SKM-1 (cell line): ENCODE measurements around the gene KHK.
"Not testable (repeated sequence)": the region's sequence is repeated elsewhere in the genome, so short reads cannot be mapped to it uniquely, and the experiment has no call there.

ENCODE experiments used
- DNase-seq: peaks from one replicate; lab custom pipeline; 2025; ENCODE audit not compliant: unreplicated experiment; lab: John Stamatoyannopoulos, UW

Gene KHK

DNA sequence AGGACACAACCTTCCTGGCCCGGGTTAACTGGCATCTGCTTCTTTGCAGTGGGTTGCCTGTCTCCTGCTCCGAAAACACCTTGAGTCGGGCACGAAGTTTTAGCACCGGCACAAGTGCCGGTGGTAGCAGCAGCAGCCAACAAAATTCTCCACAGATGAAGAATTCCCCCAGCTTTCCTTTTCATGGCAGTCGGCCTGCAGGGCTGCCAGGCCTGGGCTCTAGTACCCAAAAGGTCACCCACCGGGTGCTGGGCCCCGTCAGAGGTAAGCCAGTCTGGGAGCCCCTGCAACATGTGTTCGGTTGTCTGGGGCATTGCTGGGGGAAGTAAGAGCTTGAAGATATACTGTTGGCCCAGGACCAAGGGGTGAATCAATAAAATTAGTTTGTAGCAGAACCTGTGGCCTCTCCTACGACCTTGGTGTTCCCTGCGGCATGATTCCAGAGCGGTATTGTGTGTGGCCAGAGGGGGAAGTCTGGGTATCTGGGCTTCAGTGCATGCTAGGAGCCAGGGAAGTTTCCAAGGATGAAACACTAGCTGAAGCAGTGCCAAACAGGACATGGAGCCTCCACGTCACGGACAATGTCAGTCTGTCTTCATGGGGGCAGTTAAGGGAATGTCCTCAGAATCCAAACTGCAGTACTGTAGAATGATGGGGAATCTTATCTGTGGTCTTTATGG, 27.3 kb upstream of the KHK start:
- no peak for DNase-seq

DNA sequence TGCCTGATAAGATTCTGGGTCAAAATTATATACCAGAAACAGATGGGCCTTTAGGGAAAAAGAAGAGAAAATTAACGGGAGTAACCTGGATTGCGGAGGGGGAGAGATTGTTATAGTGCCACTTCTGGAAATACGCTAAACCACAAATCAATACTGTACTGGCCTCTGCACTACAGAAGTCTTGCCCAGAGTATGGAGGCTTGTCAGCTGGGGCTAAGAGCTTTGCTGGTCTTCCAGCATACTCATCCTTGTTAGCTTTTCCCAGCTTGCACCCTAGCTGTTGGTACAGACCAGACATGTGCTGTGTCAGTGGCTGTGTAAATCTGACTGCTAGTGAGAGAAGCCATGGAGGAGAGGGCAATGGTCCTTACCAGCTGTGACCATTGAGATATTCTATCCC, 26.2 kb upstream of the KHK start:
- DNase-seq, result no peak

DNA sequence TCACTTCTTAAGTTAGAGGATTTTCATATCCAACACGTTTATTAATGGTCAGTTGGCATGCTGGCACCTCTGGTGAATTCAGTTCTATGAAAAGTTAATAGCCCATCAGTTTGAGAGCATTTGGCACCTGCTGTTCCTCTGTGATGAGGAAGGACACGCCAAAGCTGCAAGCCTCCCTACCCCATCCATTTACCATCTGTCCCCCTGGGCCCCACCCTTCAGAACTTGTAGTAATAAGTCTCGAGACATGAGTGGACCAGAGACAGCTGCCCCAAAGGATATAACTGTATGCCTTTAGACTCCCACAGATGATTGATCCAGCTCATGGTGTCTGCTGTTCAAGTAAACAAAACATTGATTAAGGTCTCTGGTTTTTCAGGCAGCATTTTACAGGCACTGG, 21.4 kb upstream of the KHK start:
- DNase-seq, result no peak

DNA sequence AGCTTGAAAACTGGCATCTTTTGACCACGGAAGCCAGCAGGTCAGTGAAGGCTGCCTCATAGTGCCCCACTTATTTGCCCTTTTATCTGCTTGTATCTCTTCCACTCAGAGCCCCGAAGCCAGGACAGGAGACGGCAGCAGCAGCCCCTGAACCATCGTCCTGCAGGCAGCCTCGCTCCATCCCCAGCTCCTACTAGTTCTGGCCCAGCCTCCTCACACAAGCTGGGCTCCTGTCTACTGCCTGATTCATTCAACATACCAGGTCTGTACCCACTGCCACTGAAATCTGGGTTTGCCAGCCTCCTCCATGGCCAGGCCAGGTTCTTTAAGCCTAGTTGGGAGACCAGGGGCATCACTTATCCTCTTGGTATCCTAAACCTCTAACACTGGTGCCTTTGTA, 19.2 kb upstream of the KHK start:
- no peak for DNase-seq

DNA sequence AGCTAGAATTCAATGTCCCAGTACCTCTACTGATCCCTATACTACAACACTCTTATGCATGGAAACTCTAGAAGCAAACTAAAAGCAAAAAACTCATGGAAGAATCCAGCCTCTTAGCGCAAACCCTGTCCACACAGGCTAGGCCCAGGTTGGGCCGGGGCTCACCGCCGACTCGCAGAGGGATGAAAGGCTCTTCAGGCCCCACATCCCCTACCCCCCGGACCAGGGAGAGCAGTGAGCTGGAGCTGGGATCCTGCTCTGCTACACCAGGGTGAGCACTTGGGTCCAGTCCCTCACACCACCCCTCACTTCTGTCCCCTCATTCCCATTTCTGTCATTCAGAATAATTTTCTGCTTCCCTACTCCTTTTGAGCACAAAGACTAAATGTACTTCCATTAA, 17.1 kb upstream of the KHK start:
- no peak for DNase-seq

DNA sequence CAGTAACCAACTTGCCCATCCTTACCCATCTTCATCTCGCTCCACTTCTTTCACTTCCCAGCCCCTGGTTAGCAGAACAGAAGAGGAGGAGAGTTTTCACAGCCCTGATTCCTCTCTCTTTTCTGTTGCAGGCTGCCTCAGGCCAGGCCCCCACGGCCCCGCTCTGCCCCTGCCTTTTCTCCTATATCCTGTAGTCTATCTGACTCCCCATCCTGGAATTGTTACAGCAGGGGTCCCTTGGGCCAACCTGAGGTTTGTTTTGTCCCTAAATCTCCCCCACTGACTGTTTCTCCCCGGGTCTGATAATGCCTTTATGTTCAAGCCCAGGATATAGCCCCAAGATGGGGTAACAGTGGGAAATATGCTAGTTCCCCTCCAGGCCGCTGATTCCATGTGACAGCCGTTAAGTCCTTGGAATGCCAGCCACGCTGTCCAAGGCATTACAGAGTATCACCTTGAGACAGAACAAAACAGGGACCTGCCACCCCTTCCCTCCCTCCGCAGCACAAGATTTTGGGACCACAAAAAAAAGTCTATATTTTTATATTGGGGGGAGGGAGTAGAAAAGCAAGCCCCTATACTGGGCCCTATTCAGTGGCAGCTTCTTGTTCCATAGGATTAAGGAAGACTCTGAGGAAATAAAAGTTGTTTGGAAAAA, 16.5 kb upstream of the KHK start:
- no peak for DNase-seq

DNA sequence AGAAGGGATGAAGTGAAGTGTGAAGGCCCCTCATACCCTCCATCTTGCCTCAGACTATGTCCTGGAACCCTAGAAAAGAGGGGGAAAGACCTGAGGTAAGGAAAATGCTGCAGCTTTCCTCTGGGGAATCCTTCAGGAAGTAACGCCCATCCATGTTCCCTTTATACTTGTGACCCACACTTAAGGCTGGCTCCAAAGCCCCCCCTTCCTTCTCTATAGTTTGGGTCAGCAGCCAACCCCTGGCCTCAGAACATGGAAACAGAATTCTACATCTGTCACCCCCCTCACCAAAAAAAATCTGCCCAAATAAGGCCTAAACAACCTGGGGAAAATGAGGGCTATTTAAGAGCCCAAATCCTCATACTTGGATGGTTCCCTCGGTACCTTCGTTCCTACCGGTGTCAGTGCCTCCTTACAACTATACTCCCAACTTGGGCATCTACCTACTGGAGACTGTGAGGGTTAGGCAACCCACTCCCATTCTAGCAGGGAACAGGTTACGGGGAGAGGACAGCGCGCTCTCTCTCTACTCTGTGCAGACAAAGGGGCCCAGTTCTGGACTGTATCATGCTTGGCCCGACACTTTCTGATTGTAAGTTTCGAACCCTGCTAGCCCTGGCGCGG, 15.8 kb upstream of the KHK start:
- no peak for DNase-seq

DNA sequence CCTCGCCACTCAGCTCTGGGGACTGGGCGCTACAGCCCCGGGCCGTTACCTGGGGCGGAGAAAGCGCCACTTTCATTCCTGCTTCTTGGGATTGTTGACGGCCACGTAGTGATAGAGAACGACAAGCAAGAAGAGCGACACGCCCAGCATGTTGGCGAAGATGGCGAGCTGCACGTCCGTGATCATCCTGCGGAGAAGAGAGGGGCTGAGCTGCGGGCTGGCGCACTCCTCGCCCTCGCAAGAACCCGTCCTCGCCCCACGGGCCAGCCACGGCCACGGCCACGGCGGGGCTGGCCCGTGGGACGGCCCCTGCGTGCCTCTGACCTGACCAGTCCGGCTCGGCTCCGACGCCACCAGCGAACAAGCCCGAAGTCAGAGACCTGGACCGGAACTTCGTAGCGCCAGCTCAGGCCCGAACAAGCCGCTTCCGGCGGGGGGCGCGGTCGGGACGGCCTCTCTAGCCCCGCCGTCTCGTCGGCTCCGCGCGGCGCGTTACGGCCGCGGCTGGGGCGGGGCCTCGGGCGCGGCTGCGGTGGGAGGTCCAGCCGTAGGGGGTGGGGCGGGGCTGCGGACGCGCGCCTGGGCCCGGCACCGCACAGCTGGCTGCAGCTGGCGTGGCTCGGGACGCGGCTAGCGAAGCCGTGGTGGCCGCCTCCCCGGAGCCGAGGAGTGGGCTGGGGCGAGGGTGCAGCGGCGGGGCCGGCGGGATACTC, 15.1 kb upstream of the KHK start, which contains the start of gene OST4:
Gene OST4 (minus strand): TSS at position 378 of the 713 bp plus-strand sequence.
- DNase-seq, result peak; percentile 80

DNA sequence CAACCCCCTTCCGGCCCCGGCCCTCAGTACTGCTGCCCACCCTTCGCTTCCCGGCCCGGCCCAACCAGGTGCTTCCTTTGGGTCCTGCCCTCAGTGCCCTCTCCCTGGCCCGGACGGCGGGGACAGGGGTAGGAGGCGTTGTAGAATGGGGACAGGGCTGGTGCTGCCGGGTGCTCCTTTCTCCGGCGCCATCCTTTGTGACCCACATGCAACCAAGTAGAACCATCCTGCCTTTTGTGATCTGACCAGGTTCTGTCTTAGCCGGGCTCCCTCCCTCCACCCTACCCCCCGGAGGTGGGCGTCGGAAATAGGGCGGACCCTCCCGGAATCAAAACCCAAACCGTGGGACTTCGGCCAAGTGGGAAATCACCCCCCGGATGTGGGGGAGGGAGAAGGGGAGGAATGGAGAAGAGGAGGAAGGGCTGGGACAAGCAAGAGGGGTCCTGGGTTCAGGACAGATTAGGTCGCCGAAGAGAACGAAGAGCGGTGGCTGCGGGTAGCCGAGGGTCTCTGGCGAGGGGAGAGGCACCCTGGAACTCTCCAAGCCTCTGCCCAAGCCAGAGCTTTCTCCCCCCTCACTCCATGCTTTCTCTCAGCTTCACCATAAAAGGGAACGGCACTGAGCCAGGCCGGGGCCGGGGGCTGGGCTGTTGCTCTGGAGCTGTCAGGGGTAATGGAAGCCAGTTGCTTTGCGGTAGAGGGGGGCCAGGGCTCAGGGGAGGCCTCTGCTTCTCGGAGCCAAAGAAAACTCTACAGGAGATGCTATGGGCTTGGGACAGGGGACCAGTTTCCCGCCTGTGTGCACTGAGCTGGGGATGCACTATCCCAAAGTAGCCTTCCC, 14.4 kb upstream of the KHK start:
- no peak for DNase-seq

DNA sequence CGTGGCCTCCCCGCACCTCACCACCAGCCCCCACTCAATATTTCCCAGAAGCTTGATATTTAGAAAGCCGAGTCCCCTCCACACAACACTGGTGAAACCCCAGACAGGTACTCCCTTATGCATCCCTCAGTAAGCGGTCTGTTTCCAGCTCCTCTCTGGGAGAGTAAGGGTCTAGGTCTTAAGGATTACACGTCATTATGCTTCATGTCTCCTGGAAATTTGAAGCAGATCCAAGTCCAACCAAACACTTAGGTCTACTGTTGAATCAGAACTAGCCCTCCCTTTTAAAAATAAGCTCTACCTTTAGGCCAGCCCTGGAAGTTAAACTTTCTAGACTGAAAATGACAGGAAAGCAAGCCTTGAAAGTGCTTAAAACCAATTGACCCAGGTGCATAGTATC, 13.7 kb upstream of the KHK start:
- DNase-seq, result no peak

DNA sequence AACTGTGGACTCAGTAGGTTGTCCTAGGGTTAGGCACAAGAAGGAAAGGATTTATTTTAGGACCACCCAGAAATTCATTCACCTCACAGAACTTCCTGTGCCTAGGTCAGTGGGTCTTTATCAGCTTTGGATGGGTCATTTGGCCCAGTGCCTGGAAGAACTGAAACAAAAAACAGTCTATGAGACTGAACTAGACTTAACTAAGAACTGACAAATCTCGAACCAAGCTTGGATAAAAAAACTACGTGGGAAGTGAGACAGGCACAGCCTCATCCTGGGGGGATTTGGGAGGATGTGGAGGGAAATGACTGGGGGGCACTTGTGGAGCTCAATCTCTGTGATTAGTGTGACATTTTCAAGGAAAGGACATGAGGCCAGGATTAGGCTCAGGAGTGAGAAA, 12.8 kb upstream of the KHK start:
- no peak for DNase-seq

DNA sequence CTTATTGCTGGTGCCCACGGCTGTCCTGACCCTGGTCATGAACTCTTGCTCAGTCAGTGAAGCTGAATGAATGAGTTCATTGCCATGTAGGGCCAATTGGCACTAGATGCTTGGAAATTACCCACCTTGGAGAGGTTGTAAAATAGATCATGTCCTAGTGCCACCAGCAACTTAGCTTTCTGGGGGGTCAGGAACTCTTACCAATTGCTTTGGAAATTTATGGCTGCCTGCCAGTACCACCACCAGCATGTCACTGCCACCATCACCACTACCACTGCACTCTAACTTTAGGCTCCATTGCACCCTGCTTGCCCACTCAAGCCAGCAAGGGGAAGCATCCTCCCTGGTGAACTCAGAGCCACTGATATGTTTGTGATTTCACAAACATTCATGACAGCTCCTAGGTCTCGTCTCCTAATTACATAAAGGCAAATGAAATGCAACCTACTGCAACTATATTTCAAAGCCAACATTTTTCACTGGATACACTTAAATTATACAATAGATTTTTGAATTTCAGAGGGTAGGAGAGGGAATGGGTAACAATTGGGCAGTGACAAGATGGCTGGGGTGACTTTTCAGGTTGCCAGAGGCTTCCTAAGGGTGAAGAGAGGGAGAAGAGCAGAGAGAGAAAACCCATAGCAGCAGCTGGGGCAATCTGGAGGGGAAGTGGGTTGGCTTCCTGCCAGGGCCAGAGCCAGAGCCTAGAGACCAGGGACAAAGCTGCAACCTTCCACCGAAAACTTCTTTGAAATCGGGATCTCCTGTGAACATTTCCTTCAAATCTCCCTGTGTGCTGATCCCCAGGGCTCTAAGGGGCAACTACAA, 11.6 kb upstream of the KHK start:
- DNase-seq, result peak; percentile 48

DNA sequence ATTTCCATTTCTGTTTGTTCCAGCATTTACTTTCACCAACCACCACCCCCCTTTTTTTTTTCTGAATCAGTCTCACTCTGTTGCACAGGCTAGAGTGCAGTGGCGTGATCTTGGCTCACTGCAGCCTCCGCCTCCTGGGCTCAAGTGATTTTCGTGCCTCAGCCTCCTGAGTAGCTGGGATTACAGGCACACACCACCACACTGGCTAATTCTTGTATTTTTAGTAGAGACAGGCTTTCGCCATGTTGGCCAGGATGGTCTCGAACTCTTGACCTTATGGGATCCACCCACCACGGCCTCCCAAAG, 11.1 kb upstream of the KHK start:
- DNase-seq, result not testable (repeated sequence)

DNA sequence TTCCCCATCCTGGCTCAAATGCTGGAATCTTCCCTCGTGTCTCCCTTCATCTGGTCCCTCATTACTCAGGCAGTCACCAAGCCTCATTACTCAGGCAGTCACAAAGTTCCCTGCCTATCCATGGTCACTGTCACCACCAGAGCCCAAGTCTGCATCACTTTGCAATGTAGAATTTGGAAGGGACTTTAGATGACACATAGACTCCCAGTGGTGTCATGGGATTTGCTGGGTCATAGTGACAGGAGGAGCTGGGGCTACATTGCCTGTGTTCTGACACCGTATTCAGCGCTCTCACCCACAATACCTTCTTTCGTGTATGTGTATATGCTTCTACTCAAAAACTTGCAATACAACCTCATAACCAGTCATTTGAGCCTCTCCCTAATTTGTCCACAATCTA, 10.2 kb upstream of the KHK start:
- no peak for DNase-seq

DNA sequence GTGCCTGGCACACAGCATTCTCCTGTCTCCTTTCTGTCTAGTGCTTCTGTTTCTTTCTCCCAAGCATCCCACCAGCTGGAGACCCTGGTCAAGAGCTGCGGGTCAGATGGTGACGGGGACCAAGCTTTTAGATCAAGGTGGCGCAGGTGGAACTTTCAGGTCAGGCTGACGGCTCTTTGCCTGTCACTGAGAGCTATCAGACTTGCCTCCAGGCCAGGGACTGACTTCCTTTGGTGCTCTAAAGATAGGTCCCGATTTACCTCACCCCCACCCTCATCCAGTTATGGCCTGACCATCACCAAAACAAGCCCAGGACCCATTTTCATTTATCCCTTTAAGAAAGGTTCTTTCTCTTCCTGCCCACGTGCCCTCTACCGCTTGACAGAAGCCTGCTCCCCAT, 9.3 kb upstream of the KHK start:
- DNase-seq, result no peak

DNA sequence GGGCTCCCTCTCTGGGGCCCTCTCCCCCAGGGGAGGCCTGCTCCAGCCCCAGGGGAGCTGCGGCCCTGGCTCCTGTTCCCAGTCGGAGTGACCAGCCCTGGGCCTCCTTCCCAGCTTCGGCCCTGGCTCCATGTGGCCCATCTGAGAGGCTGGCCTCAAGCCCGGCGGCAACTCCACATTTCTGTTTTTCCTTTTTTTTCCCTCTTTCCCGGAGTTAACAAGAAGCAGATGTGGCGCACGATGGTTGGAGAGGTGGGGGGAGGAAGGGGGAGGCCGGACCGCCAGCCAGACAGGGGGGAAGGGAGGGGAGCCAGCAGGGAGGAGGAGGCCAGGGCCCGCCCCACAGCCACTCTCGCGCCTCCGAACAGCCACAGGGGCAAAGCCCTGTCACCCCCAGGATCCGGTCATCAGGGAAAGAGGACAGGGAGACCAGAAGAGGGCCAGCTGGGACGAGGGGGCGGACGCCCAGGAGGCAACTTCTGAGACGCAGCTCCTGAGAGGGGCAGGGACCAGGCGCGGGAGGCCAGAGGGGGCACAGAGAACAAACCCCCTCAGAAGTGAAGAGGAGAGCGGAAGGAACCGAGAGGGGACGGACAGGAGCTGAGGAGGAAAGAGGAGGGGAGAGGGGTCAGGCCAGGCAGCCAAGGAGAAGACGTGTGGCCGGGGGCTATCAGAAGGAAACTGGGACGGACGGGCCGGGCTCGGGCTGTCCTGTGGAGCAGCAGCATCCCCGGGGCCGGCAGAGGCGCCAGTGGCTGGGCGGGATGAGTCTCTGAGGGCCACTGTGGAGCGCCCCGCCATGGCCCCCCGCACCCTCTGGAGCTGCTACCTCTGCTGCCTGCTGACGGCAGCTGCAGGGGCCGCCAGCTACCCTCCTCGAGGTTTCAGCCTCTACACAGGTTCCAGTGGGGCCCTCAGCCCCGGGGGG, 8.0 kb upstream of the KHK start, which contains the start of gene EMILIN1:
Gene EMILIN1 (plus strand): TSS at position 349 of the 928 bp plus-strand sequence. CDS start 451 bp downstream, at position 800.
- no peak for DNase-seq

DNA sequence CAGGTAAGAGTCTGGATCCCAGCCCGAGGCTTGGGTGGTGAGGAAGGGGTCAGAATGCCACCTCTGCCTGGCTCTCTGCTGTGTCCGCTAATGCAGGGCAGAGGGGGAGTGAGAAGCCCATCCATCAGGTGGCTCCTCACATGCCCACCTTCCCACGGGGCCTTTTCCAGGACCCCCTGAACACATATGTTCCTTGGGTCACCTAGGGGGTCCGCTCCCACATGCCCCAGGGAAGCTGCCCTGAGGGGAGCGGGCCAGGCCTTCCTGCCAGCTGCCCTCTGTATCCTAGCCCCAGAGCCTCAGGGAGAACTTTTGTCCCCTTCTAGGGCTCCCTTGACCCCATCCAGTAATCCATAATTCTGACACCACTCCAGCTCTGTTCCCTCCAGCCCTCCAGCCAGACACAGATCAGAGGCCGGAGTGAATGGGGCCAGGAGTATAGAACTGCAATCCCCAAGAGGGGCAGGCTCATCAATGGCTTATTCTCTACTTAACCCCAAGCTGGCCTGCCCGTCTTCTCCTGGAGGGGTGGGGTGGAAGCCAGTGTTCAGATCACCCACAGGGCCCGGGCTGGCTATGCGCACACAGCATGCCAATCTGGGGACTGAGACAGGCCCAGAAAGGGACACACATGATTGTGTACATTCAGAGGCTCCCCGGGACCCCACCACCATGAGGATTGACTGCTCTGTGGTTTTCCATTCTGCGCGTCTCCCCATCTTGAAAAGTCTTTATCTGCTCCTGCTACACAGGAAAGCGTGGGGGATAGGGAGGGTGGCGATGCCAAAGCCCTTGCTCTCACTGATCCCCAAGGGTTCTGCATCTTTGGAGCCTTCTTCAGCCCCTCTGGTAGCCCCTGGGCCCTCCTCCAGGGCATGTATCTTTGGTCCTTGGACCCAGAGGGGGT, 7.1 kb upstream of the KHK start:
- no peak for DNase-seq

DNA sequence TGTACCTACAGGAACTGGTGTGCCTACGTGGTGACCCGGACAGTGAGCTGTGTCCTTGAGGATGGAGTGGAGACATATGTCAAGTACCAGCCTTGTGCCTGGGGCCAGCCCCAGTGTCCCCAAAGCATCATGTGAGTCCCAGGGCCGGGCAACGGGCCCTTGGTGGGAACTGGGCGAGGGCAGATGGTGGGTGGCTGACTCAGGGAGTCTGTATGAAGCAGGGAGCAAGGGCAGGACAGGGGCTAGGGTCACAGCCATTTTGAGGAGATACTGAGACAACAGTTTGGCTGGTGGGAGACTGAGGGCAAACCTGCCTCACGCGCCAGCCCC, 6.5 kb upstream of the KHK start:
- no peak for DNase-seq
